Measurements from ENCODE around the gene MRPL27. TPM values are rescaled to one million over a fixed set of nuclear protein-coding genes. Genes with fewer than 3 reads are reported as not detected.
A peak's percentile ranks its signal among the peaks of the same experiment; 100 is the strongest.

MRPL27 gene
- total RNA-seq, 2 experiments from 2014 or later, result 72.1 to 75.1 TPM

GRCh38 chr17:50396261-50397110 is 23.5 kb upstream of the MRPL27 start:
- H3K27me3 Mint-ChIP-seq, result no peaks in the 10 kb centered on the region
- peak; percentile 35 for DNase-seq
- peaks cover 23% of the 10 kb centered on the region for H3K36me3 Mint-ChIP-seq
- peak overlapping the region; percentile 87 for H3K27ac Mint-ChIP-seq
- H3K4me3 Mint-ChIP-seq, result peak overlapping the region; percentile 96
- H3K4me1 Mint-ChIP-seq, result peaks cover 25% of the 10 kb centered on the region
- H3K9me3 Mint-ChIP-seq, result no peaks in the 10 kb centered on the region

- no peaks in the 10 kb centered on the region for H3K27me3 Mint-ChIP-seq
- peaks cover 27% of the 10 kb centered on the region for H3K4me1 Mint-ChIP-seq
- H3K36me3 Mint-ChIP-seq, result peaks cover 25% of the 10 kb centered on the region
- no peaks in the 10 kb centered on the region for H3K9me3 Mint-ChIP-seq
- H3K27ac Mint-ChIP-seq, result peak overlapping the region; percentile 31
- DNase-seq, result no peak
- H3K4me3 Mint-ChIP-seq, result peak overlapping the region; percentile 96
These were observed 21.7 kb upstream of the MRPL27 start for GRCh38 chr17:50394711-50395110.

- peaks cover 27% of the 10 kb centered on the region for H3K4me1 Mint-ChIP-seq
- no peaks in the 10 kb centered on the region for H3K9me3 Mint-ChIP-seq
- H3K36me3 Mint-ChIP-seq, result peaks cover 25% of the 10 kb centered on the region
- H3K27me3 Mint-ChIP-seq, result no peaks in the 10 kb centered on the region
- H3K27ac Mint-ChIP-seq, result no peak overlapping the region
- no peak overlapping the region for H3K4me3 Mint-ChIP-seq
- DNase-seq, result no peak
These were observed 20.7 kb upstream of the MRPL27 start for GRCh38 chr17:50393700-50394099.

DNA sequence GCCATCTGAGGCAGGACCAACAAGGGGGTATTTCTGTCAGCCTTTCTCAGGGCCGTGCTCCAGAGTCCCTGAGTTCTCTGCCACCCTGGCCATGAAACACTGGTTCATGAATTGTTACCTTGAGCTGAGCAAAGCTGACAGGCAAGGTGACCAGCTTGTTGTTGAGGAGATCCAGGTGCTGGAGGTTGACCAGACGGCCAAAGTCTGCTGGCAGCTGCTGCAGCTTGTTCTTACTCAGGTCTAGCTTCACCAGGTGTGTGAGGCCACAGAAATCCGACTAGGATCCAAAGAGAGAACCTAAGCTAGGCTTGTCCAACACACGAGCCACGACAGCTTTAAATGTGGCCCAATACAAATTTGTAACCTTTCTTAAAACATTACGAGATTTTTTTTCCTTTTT is 19.6 kb upstream of the MRPL27 start:
- no peak overlapping the region for H3K4me3 Mint-ChIP-seq
- H3K27me3 Mint-ChIP-seq, result no peaks in the 10 kb centered on the region
- H3K4me1 Mint-ChIP-seq, result peaks cover 25% of the 10 kb centered on the region
- peaks cover 29% of the 10 kb centered on the region for H3K36me3 Mint-ChIP-seq
- DNase-seq, result no peak
- H3K9me3 Mint-ChIP-seq, result no peaks in the 10 kb centered on the region
- H3K27ac Mint-ChIP-seq, result no peak overlapping the region

DNA sequence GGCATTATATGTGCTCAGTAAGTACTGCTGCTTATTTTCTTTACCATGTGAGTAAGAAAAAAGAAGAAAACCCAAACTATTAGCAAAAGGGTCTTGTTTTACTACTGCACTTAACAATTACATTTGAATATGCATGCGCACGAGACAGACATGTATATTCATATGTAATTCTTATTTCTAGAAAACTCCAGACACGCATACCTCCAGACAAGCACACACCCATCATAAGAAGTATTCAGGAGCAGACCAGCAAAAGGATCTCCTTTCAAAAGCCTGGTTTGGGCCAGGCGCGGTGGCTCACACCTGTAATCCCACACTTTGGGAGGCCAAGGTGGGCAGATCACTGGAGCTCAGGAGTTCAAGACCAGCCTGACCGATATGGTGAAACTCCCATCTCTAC is 16.6 kb upstream of the MRPL27 start:
- DNase-seq, result no peak
- H3K4me1 Mint-ChIP-seq, result peaks cover 7% of the 10 kb centered on the region
- H3K9me3 Mint-ChIP-seq, result no peaks in the 10 kb centered on the region
- H3K27me3 Mint-ChIP-seq, result no peaks in the 10 kb centered on the region
- H3K36me3 Mint-ChIP-seq, result peaks cover 25% of the 10 kb centered on the region
- no peak overlapping the region for H3K27ac Mint-ChIP-seq
- no peak overlapping the region for H3K4me3 Mint-ChIP-seq

DNA sequence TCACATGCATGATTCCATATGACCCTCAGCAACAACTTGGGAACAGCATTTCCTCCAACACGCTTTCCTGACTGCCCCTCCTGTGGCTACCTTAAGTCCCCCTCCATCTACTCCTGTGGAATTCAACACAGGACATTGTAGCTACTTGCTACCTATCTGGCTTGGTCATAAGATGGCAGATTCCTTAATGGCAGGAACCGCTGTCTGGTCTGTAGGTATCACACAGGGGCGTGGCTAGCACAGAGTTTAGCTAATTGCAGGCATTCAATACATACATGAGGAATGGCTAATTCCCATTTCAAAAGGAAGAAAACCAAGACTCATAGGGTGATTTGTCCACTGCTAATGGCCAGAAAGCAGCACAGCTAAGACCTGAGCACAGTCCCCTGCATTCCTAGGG is 15.7 kb upstream of the MRPL27 start:
- Mint-ChIP-seq H3K27ac (no peak overlapping the region), H3K27me3 (no peaks in the 10 kb centered on the region), H3K4me3 (no peak overlapping the region), H3K4me1 (peaks cover 4% of the 10 kb centered on the region), H3K9me3 (no peaks in the 10 kb centered on the region), H3K36me3 (peaks cover 20% of the 10 kb centered on the region)
- no peak for DNase-seq

DNA sequence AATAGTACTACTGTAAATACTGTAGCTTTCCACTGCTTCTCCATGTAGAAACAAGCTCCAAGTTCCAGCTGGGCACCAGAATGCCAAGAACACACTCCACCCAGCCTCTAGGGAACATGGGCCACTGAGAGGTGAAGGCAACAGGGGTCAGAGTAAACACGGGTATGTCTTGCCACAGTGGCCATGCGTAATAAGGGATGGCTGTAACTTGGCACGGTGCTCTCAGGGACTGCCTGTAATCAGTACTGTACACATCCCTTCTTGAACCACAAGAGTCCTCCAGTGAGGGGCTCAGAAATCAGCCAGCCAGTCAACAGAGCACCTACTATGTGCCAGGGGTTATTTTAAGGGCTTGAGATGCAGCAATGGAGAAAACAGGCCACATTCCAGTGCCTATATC is 13.5 kb upstream of the MRPL27 start:
- no peak overlapping the region for H3K4me3 Mint-ChIP-seq
- no peaks in the 10 kb centered on the region for H3K9me3 Mint-ChIP-seq
- H3K27me3 Mint-ChIP-seq, result no peaks in the 10 kb centered on the region
- DNase-seq, result no peak
- H3K4me1 Mint-ChIP-seq, result peaks cover 2% of the 10 kb centered on the region
- H3K27ac Mint-ChIP-seq, result no peak overlapping the region
- peaks cover 16% of the 10 kb centered on the region for H3K36me3 Mint-ChIP-seq

DNA sequence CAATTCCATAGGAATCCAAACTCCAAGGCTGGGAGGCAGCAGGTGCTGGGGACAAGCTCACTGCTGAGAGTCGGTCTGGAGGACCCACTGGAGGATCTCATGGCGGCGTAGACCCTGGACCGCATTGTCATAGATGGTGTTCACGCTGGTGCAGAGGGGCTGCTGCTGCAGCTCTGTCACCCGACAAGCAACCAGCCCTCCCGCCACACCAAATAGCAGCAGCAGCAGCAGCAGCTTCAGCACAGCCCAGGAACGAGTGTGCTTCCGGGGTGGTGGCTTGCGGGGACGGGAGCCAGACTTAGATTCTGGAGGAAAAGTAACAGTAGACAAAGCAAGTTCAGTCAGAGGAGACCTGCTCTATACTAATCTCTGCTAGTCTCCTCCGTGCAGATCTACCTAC is 9.9 kb upstream of the MRPL27 start:
- Mint-ChIP-seq H3K36me3 (peaks cover 17% of the 10 kb centered on the region), H3K9me3 (no peaks in the 10 kb centered on the region), H3K4me3 (no peak overlapping the region), H3K4me1 (no peaks in the 10 kb centered on the region), H3K27me3 (no peaks in the 10 kb centered on the region), H3K27ac (no peak overlapping the region)
- DNase-seq, result no peak

- DNase-seq, result no peak
- H3K4me1 Mint-ChIP-seq, result no peaks in the 10 kb centered on the region
- H3K9me3 Mint-ChIP-seq, result no peaks in the 10 kb centered on the region
- H3K36me3 Mint-ChIP-seq, result peaks cover 20% of the 10 kb centered on the region
- no peaks in the 10 kb centered on the region for H3K27me3 Mint-ChIP-seq
- no peak overlapping the region for H3K27ac Mint-ChIP-seq
- H3K4me3 Mint-ChIP-seq, result no peak overlapping the region
These were observed 8.9 kb upstream of the MRPL27 start for GRCh38 chr17:50381920-50382319.

DNA sequence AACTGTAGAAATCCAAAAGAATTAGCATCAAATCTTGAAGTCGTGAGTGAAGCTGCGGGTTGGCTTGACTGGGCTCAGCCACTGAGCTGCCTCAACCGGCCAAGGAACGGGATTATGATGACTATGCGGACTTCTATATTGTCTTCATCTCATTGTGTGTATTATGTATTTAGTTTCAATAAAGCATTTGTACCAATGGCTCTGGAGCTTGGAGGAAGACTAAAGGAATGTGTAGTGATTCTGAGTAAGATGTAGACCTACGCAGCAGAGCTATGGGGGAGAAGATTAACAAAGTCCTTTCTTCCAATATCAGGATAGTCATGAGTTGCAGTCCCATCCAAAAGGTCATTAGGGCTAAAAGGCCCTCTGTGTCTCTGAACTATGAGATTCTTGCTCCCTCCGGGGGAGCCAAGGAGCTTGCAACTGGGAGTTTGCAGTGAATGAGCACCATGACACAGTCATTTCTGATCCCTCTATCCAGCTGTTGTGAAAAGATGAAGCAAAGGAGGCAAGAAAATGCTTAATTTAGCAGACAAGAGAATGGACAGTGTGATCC is 8.4 kb upstream of the MRPL27 start:
- Mint-ChIP-seq H3K9me3 (no peaks in the 10 kb centered on the region), H3K4me3 (no peak overlapping the region), H3K27ac (no peak overlapping the region), H3K4me1 (no peaks in the 10 kb centered on the region), H3K36me3 (peaks cover 16% of the 10 kb centered on the region), H3K27me3 (no peaks in the 10 kb centered on the region)
- DNase-seq, result no peak

GRCh38 chr17:50380369-50381259 is 7.6 kb upstream of the MRPL27 start:
- Mint-ChIP-seq H3K4me1 (no peaks in the 10 kb centered on the region), H3K9me3 (no peaks in the 10 kb centered on the region), H3K27ac (no peak overlapping the region), H3K4me3 (no peak overlapping the region), H3K27me3 (no peaks in the 10 kb centered on the region), H3K36me3 (peaks cover 14% of the 10 kb centered on the region)
- no peak for DNase-seq

DNA sequence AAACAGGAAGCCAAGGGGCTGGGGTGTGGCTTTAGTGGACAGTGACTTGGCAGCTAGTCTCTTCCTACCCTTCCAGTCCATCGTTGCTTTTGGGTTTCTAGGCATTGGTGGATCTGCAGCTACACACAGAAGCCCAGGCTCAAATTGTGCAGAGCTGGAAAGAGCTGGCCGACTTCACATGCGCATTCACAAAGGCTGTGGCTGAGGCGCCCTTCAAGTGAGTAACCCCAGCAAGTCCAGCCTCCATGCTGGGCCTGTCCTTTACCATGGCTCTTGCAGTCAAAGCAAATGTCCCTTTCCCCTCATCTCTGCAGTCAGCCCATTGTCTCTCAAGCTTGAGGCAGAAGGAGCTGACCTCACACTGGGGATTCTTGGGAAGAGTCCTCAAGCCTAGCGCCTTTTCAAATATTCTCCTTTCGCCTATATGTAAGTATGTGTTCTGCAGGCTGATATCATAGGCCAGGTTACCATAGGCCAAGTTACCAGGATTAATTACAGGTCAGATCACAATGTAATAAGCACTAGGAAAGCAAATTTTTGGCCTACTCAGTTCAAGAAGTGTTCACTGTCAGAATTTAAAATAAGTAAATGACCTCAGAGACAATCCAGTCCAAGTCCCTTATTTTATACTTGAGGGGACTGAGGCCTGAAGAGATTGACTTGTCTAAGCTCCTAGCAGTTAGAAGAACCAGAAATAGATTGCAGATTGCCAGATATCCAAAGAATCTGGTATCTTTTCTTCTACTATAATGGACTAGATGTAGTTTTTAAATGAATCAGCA is 6.6 kb upstream of the MRPL27 start:
- no peaks in the 10 kb centered on the region for H3K4me1 Mint-ChIP-seq
- peaks cover 10% of the 10 kb centered on the region for H3K36me3 Mint-ChIP-seq
- no peaks in the 10 kb centered on the region for H3K9me3 Mint-ChIP-seq
- H3K27ac Mint-ChIP-seq, result no peak overlapping the region
- H3K4me3 Mint-ChIP-seq, result no peak overlapping the region
- no peak for DNase-seq
- no peaks in the 10 kb centered on the region for H3K27me3 Mint-ChIP-seq

GRCh38 chr17:50375858-50376538 is 3.0 kb upstream of the MRPL27 start:
- Mint-ChIP-seq H3K36me3 (peaks cover 29% of the 10 kb centered on the region), H3K27ac (no peak overlapping the region)

GRCh38 chr17:50373705-50374104 is 721 bp upstream of the MRPL27 start:
- Mint-ChIP-seq H3K9me3 (no peaks in the 10 kb centered on the region), H3K36me3 (peaks cover 21% of the 10 kb centered on the region), H3K4me1 (peaks cover 17% of the 10 kb centered on the region), H3K4me3 (peak overlapping the region; percentile 98), H3K27me3 (no peaks in the 10 kb centered on the region), H3K27ac (peak overlapping the region; percentile 100)
- no peak for DNase-seq

More at GRCh38 chr17:50375858-50376538, 3.0 kb upstream of the MRPL27 start:
- Mint-ChIP-seq H3K4me1 (peaks cover 14% of the 10 kb centered on the region), H3K27me3 (no peaks in the 10 kb centered on the region), H3K9me3 (no peaks in the 10 kb centered on the region), H3K4me3 (no peak overlapping the region)
- DNase-seq, result no peak
